HFF-Myc (cell line): Measurements from ENCODE around the gene WNT9A.

Source experiments
- DNase-seq: peaks from one replicate; pipeline ENCODE4 v3.0.0-alpha.2; 2011; ENCODE audit warnings: low read depth; ENCODE audit errors: extremely low read depth
- H3K4me3 ChIP-seq: replicated peaks from 2 replicates; pipeline ENCODE4 v1.5.1; 2011; ENCODE audit warnings: low read depth, mild to moderate bottlenecking, control low read depth, low read length
- TF ChIP-seq, protein P1 (sequence below): IDR thresholded peaks from 2 replicates; pipeline ENCODE4 v1.5.1; 2012; ENCODE audit warnings: mild to moderate bottlenecking, low read depth, low read length, control low read depth; ENCODE audit errors: missing control alignments

The WNT9A gene

GRCh38 chr1:227895828-227896685, 51.7 kb downstream of the WNT9A start:
- no peak for DNase-seq
- H3K4me3 ChIP-seq = no peak overlapping the region
- TF ChIP-seq, protein P1, sequence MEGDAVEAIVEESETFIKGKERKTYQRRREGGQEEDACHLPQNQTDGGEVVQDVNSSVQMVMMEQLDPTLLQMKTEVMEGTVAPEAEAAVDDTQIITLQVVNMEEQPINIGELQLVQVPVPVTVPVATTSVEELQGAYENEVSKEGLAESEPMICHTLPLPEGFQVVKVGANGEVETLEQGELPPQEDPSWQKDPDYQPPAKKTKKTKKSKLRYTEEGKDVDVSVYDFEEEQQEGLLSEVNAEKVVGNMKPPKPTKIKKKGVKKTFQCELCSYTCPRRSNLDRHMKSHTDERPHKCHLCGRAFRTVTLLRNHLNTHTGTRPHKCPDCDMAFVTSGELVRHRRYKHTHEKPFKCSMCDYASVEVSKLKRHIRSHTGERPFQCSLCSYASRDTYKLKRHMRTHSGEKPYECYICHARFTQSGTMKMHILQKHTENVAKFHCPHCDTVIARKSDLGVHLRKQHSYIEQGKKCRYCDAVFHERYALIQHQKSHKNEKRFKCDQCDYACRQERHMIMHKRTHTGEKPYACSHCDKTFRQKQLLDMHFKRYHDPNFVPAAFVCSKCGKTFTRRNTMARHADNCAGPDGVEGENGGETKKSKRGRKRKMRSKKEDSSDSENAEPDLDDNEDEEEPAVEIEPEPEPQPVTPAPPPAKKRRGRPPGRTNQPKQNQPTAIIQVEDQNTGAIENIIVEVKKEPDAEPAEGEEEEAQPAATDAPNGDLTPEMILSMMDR = no peak

- TF ChIP-seq, protein P1 = no peak
- DNase-seq = no peak
- H3K4me3 ChIP-seq = no peak overlapping the region
Observed at GRCh38 chr1:227894831-227895451, 52.8 kb downstream of the WNT9A start.

DNA sequence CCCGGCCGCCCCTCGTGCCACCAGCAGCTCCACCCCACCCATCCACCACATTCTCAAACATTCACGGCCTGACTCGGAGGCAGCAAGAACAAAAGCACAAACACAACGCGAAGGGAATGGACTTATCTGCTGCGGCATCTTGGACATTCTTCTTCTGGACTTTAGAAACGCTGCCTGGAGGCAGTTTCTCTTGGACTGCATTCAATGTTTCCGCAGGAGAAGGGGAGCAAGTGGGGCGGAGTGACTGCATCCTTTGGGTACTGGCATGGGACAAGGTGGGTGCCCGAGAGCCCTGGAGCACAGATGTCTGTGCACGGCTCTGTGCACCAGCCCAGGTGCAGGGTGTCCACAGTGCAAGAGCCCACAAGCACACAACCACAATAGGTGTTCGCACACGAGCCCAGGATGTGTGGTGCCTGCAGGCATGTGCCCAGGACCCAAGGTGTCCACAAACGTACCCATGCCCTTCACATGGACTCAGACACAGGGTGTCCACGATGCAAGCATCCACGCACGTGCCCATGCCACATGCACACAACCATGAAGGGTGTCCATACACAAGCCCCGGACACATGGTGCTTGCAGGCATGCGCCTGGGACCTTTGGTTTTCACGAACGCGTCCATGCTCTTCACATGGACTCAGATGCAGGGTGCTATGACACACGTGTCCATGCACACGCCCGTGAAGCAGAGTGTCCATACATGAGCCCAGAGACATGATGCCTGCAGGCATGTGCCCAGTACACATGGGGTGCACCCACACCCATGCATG, 53.6 kb downstream of the WNT9A start:
- TF ChIP-seq, protein P1 = no peak
- no peak for DNase-seq
- no peak overlapping the region for H3K4me3 ChIP-seq

DNA sequence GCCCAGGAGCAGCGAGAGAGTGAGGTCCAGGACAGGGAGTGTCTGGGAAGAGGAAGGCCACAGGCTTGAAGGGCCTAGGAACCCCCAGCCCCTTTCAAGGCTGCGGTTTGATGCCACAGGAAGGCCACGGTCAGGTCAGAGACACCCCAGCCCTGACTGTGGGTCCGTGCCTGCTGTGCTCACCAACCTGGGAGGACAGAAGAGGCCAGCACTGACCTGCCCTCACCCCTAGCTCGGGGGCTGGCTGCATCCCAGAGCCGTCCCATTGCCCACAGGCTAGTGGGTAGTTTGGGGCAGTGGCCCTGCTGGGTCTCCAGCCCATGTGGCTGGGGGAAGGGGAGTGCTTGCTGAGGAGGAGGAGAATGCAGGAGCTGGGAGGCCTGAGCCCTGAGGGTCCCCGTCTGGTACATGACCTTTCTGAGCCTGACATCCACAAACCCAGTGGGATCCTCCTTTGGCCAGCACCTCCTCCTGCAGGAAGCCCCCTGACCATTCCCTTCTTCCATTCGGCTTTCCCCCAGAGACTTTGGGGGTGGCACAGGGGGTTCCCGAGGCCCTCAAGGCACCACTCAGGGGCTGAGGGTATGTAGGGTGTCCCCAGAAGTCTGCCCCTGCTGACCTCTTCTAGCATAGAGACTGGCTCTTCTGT, 54.3 kb downstream of the WNT9A start:
- DNase-seq = no peak

GRCh38 chr1:227892489-227893299, 55.0 kb downstream of the WNT9A start:
- TF ChIP-seq, protein P1 = no peak
- DNase-seq = no peak
- H3K4me3 ChIP-seq = no peak overlapping the region

More for the DNA sequence above, 54.3 kb downstream of the WNT9A start:
- TF ChIP-seq, protein P1 = no peak
- no peak overlapping the region for H3K4me3 ChIP-seq
